ENCODE measurements around the gene MPZL3. TPM values are rescaled to one million over a fixed set of nuclear protein-coding genes. Genes with fewer than 3 reads are reported as not detected.

Gene MPZL3
- total and polyA plus RNA-seq, 12 donors, result 0.28 to 3.2 (median 0.85) TPM

DNA sequence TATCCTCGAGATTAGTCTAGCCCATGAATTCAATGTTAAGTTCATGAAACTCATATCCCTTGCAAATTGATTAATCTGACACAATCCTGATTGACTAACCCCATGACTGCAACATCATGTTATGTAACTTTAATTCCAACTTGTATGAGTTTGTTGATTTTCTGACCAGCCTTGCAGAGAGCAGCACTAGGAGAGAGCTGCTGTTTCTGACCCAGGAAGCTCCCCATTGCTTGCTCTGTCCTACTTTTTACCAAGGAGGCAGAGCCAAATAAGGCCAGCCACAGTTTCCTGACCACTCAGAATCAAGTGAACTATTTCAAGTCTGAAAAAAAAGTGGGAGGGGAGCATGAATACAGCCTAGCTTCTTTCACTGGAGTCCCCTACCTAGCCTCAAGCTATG is 13.2 kb downstream of the MPZL3 start:
- no peaks in the 10 kb centered on the region for H3K9me3 ChIP-seq (replicated peaks in 1 of 3)
- H3K4me3 ChIP-seq, result no peak overlapping the region
- TF ChIP-seq POLR2A (IDR thresholded peaks at IDR 0.05), result no peak
- no peak for TF ChIP-seq CTCF (IDR thresholded peaks at IDR 0.05)
- 75 to 95% (median 80%) methylated on average over 1 of the region's 1 CpG for WGBS, 4 donors
- H3K4me1 ChIP-seq (replicated peaks in 1 of 2), result peaks cover 9 to 12% of the 10 kb centered on the region in 2 donors
- no peak overlapping the region for H3K27ac ChIP-seq
- no peaks in the 10 kb centered on the region for H3K27me3 ChIP-seq
- no peaks in the 10 kb centered on the region for H3K36me3 ChIP-seq (replicated peaks in 1 of 2)
- intact Hi-C loops (cut with DNase I), result no loop called here
- DNase-seq, result no peak

DNA sequence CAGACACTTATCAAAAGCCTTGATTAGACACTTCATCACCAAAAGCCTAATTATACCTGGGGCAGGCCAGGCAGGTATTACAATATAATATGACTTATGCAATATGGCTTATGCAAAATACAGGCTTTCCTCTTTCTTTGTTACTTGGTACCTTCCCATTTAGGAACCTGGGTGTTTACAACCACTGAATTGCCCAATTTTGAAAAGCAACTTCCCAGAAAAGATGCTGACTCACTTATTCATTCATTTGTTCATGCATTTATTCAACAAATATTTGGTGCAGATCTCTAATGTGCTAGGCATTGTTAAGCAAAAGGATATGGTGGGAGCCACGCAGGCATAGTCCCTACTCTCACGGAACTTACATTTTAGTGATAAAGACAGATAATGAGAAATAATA is 13.7 kb downstream of the MPZL3 start:
- 87 to 95% (median 89%) methylated on average over 2 of the region's 2 CpGs for WGBS, 4 donors
- DNase-seq, result no peak
- Histone ChIP-seq H3K9me3 (replicated peaks in 1 of 3) (no peaks in the 10 kb centered on the region), H3K4me1 (replicated peaks in 1 of 2) (peaks cover 9 to 12% of the 10 kb centered on the region in 2 donors), H3K27me3 (no peaks in the 10 kb centered on the region), H3K4me3 (no peak overlapping the region), H3K36me3 (replicated peaks in 1 of 2) (no peaks in the 10 kb centered on the region), H3K27ac (no peak overlapping the region)
- intact Hi-C loops (cut with DNase I), result no loop called here
- no peak for TF ChIP-seq POLR2A (IDR thresholded peaks at IDR 0.05)
- no peak for TF ChIP-seq CTCF (IDR thresholded peaks at IDR 0.05)

DNA sequence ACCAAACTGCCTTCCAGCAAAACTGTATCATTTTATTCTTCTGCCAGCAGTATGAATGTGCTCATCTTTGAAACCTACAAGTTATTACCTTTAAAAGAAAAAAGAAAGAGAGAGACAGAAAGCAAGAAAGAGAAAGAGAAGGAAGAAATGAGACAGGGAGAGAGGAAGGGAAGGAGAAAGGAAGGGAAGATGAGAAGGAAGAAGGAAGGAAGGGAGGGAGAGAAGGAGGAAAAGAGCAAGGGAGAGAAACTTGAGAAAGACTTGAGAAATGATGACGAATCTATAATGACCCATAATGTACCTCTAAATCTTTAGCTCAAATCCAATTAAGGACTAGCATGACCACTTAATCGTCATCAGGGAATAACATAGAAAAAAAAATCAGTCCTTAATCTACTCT is 16.0 kb downstream of the MPZL3 start:
- Histone ChIP-seq H3K4me3 (no peak overlapping the region), H3K9me3 (replicated peaks in 1 of 3) (no peaks in the 10 kb centered on the region), H3K27ac (no peak overlapping the region), H3K4me1 (replicated peaks in 1 of 2) (peaks cover 1 to 4% of the 10 kb centered on the region in 2 donors), H3K27me3 (no peaks in the 10 kb centered on the region), H3K36me3 (replicated peaks in 1 of 2) (no peaks in the 10 kb centered on the region)
- 63 to 74% (median 71%) methylated on average over 2 of the region's 2 CpGs for WGBS, 4 donors
- TF ChIP-seq POLR2A (IDR thresholded peaks at IDR 0.05) (no peak), CTCF (IDR thresholded peaks at IDR 0.05) (no peak)
- no peak for DNase-seq
- intact Hi-C loops (cut with DNase I), result no loop called here

- 83 to 87% (median 85%) methylated on average over 5 of the region's 5 CpGs for WGBS, 4 donors
- DNase-seq, result no peak
- H3K9me3 ChIP-seq (replicated peaks in 1 of 3), result no peaks in the 10 kb centered on the region
- intact Hi-C loops (cut with DNase I), result no loop called here
- no peaks in the 10 kb centered on the region for H3K36me3 ChIP-seq (replicated peaks in 1 of 2)
- H3K27ac ChIP-seq, result no peak overlapping the region
- TF ChIP-seq POLR2A (IDR thresholded peaks at IDR 0.05) (no peak), CTCF (IDR thresholded peaks at IDR 0.05) (no peak)
- H3K27me3 ChIP-seq, result no peaks in the 10 kb centered on the region
- no peak overlapping the region for H3K4me3 ChIP-seq
- H3K4me1 ChIP-seq (replicated peaks in 1 of 2), result no peaks in the 10 kb centered on the region
These were observed 17.3 kb downstream of the MPZL3 start for GRCh38 chr11:118234833-118235232.

Data from adrenal gland (tissue), 12 donors.